ENCODE data around the gene CTNNA3. TPM values are rescaled to one million over a fixed set of nuclear protein-coding genes. Genes with fewer than 3 reads are reported as not detected.

Gene CTNNA3
- total and polyA plus RNA-seq, 10 donors, result 0.03 to 2.4 (median 0.76) TPM; not detected in 1

DNA sequence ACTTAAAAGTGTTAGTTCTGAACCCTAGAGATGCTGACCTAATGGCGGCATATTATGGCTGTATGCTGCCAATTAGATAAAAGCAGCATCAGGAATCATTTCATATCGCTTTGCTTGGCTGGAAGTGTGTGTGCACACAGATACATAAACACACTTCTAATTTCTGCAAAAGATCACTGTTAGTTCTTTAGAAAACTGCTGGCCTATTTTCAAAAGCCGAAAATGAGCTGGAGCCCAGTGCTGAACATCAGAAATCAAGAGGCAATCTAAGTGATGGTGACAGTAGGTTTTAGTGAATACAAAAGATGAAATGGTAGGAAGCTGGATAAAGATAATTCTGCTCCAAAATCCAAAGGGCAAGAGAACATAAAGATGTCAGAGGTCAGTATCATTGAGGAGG is 1516.0 kb downstream of the CTNNA3 start:
- intact Hi-C loops (cut with DNase I; ENCODE audit: low total_unique reads), result no loop called here
- no peak for DNase-seq
- no peaks in the 10 kb centered on the region for H3K9me3 ChIP-seq
- WGBS, 5 donors, result 86 to 94% (median 90%) methylated on average over 3 of the region's 3 CpGs
- peaks cover 0 to 7% (median 2%) of the 10 kb centered on the region in 6 donors for H3K4me1 ChIP-seq
- no peak overlapping the region for H3K27ac ChIP-seq
- no peaks in the 10 kb centered on the region for H3K36me3 ChIP-seq
- H3K4me3 ChIP-seq, result no peak overlapping the region
- no peak for TF ChIP-seq POLR2AphosphoS5 (IDR thresholded peaks at IDR 0.05)
- no peak for TF ChIP-seq CTCF (IDR thresholded peaks at IDR 0.05 in 8 of 11, conservative IDR thresholded peaks at IDR 0.05 in 3 of 11)
- no peak for TF ChIP-seq POLR2A (IDR thresholded peaks at IDR 0.05)
- no peaks in the 10 kb centered on the region for H3K27me3 ChIP-seq (replicated peaks in 1 of 7)

GRCh38 chr10:66176772-66177171 is 1519.2 kb downstream of the CTNNA3 start:
- TF ChIP-seq CTCF (IDR thresholded peaks at IDR 0.05 in 8 of 11, conservative IDR thresholded peaks at IDR 0.05 in 3 of 11), result no peak
- TF ChIP-seq POLR2AphosphoS5 (IDR thresholded peaks at IDR 0.05), result no peak
- no peak for TF ChIP-seq POLR2A (IDR thresholded peaks at IDR 0.05)
- 63 to 85% (median 70%) methylated on average over 5 of the region's 5 CpGs for WGBS, 5 donors
- Histone ChIP-seq H3K9me3 (no peaks in the 10 kb centered on the region), H3K36me3 (no peaks in the 10 kb centered on the region), H3K4me3 (no peak overlapping the region), H3K27ac (no peak overlapping the region), H3K27me3 (replicated peaks in 1 of 7) (no peaks in the 10 kb centered on the region), H3K4me1 (peaks cover 0 to 7% (median 2%) of the 10 kb centered on the region in 6 donors)
- DNase-seq, result no peak
- intact Hi-C loops (cut with DNase I; ENCODE audit: low total_unique reads), result no loop called here

GRCh38 chr10:66167816-66168215 is 1528.2 kb downstream of the CTNNA3 start:
- H3K9me3 ChIP-seq, result peaks cover 0 to 8% (median 0%) of the 10 kb centered on the region in 8 donors
- DNase-seq, result no peak
- intact Hi-C loops (cut with DNase I; ENCODE audit: low total_unique reads), result no loop called here
- H3K36me3 ChIP-seq, result no peaks in the 10 kb centered on the region
- H3K27me3 ChIP-seq (replicated peaks in 1 of 7), result no peaks in the 10 kb centered on the region
- no peaks in the 10 kb centered on the region for H3K4me1 ChIP-seq
- no peak for TF ChIP-seq POLR2A (IDR thresholded peaks at IDR 0.05)
- TF ChIP-seq CTCF (IDR thresholded peaks at IDR 0.05 in 8 of 11, conservative IDR thresholded peaks at IDR 0.05 in 3 of 11), result no peak
- TF ChIP-seq POLR2AphosphoS5 (IDR thresholded peaks at IDR 0.05), result no peak
- 75 to 96% (median 88%) methylated on average over 1 of the region's 1 CpG for WGBS, 5 donors
- no peak overlapping the region for H3K27ac ChIP-seq
- H3K4me3 ChIP-seq, result no peak overlapping the region

GRCh38 chr10:66162560-66163143 is 1533.3 kb downstream of the CTNNA3 start:
- Histone ChIP-seq H3K9me3 (peaks cover 0 to 16% (median 0%) of the 10 kb centered on the region in 8 donors), H3K4me3 (no peak overlapping the region), H3K36me3 (no peaks in the 10 kb centered on the region), H3K4me1 (no peaks in the 10 kb centered on the region), H3K27ac (no peak overlapping the region), H3K27me3 (replicated peaks in 1 of 7) (no peaks in the 10 kb centered on the region)
- DNase-seq, result no peak
- intact Hi-C loops (cut with DNase I; ENCODE audit: low total_unique reads), result no loop called here
- no peak for TF ChIP-seq CTCF (IDR thresholded peaks at IDR 0.05 in 8 of 11, conservative IDR thresholded peaks at IDR 0.05 in 3 of 11)
- no peak for TF ChIP-seq POLR2AphosphoS5 (IDR thresholded peaks at IDR 0.05)
- WGBS, 5 donors, result 80 to 88% (median 82%) methylated on average over 5 of the region's 5 CpGs

Measured in spleen (tissue), 11 donors.